Measurements from ENCODE around the gene LRRTM3.

The LRRTM3 gene

GRCh38 chr10:67079126-67079525 is 153.3 kb downstream of the LRRTM3 start:
- no peak overlapping the region for H3K27ac ChIP-seq (ENCODE audit: low read depth, low read length)
- WGBS = 81% methylated on average over 2 of the region's 4 CpGs
- H3K27me3 ChIP-seq (ENCODE audit: insufficient read depth, low read length) = no peaks in the 10 kb centered on the region
- no peaks in the 10 kb centered on the region for H3K9me3 ChIP-seq (ENCODE audit: insufficient read depth, low read depth, low read length)
- H3K4me1 ChIP-seq (ENCODE audit: insufficient read depth, low read length) = no peaks in the 10 kb centered on the region
- no peak overlapping the region for H3K9ac ChIP-seq (ENCODE audit: low read depth, low read length)
- H3K4me3 ChIP-seq (ENCODE audit: low read length) = no peak overlapping the region
- no peaks in the 10 kb centered on the region for H3K36me3 ChIP-seq (ENCODE audit: insufficient read depth, low read length)

- H3K9ac ChIP-seq (ENCODE audit: low read depth, low read length) = no peak overlapping the region
- no peak overlapping the region for H3K4me3 ChIP-seq (ENCODE audit: low read length)
- no peaks in the 10 kb centered on the region for H3K27me3 ChIP-seq (ENCODE audit: insufficient read depth, low read length)
- H3K4me1 ChIP-seq (ENCODE audit: insufficient read depth, low read length) = no peaks in the 10 kb centered on the region
- no peaks in the 10 kb centered on the region for H3K9me3 ChIP-seq (ENCODE audit: insufficient read depth, low read depth, low read length)
- H3K27ac ChIP-seq (ENCODE audit: low read depth, low read length) = no peak overlapping the region
- H3K36me3 ChIP-seq (ENCODE audit: insufficient read depth, low read length) = no peaks in the 10 kb centered on the region
- 98% methylated on average over 2 of the region's 2 CpGs for WGBS
Measured at GRCh38 chr10:67086327-67087134, 160.7 kb downstream of the LRRTM3 start.

- Histone ChIP-seq H3K4me1 (ENCODE audit: insufficient read depth, low read length) (no peaks in the 10 kb centered on the region), H3K36me3 (ENCODE audit: insufficient read depth, low read length) (no peaks in the 10 kb centered on the region), H3K27ac (ENCODE audit: low read depth, low read length) (no peak overlapping the region), H3K4me3 (ENCODE audit: low read length) (no peak overlapping the region), H3K9me3 (ENCODE audit: insufficient read depth, low read depth, low read length) (no peaks in the 10 kb centered on the region), H3K9ac (ENCODE audit: low read depth, low read length) (no peak overlapping the region), H3K27me3 (ENCODE audit: insufficient read depth, low read length) (no peaks in the 10 kb centered on the region)
Measured at GRCh38 chr10:67087135-67087425, 161.2 kb downstream of the LRRTM3 start.

- Histone ChIP-seq H3K4me3 (ENCODE audit: low read length) (no peak overlapping the region), H3K9me3 (ENCODE audit: insufficient read depth, low read depth, low read length) (no peaks in the 10 kb centered on the region), H3K27ac (ENCODE audit: low read depth, low read length) (no peak overlapping the region), H3K4me1 (ENCODE audit: insufficient read depth, low read length) (no peaks in the 10 kb centered on the region), H3K9ac (ENCODE audit: low read depth, low read length) (no peak overlapping the region), H3K27me3 (ENCODE audit: insufficient read depth, low read length) (no peaks in the 10 kb centered on the region), H3K36me3 (ENCODE audit: insufficient read depth, low read length) (no peaks in the 10 kb centered on the region)
- WGBS = no CpG with 5 or more reads among the region's 1 CpG
Measured at GRCh38 chr10:67088036-67088435, 162.2 kb downstream of the LRRTM3 start.

GRCh38 chr10:67095531-67095930 is 169.7 kb downstream of the LRRTM3 start:
- H3K36me3 ChIP-seq (ENCODE audit: insufficient read depth, low read length) = no peaks in the 10 kb centered on the region
- H3K27me3 ChIP-seq (ENCODE audit: insufficient read depth, low read length) = no peaks in the 10 kb centered on the region
- H3K9me3 ChIP-seq (ENCODE audit: insufficient read depth, low read depth, low read length) = no peaks in the 10 kb centered on the region
- WGBS = 96% methylated on average over 2 of the region's 2 CpGs
- no peak overlapping the region for H3K4me3 ChIP-seq (ENCODE audit: low read length)
- H3K9ac ChIP-seq (ENCODE audit: low read depth, low read length) = no peak overlapping the region
- no peak overlapping the region for H3K27ac ChIP-seq (ENCODE audit: low read depth, low read length)
- H3K4me1 ChIP-seq (ENCODE audit: insufficient read depth, low read length) = peaks cover 15% of the 10 kb centered on the region

- Histone ChIP-seq H3K4me3 (ENCODE audit: low read length) (no peak overlapping the region), H3K27ac (ENCODE audit: low read depth, low read length) (peak overlapping the region; percentile 0), H3K9ac (ENCODE audit: low read depth, low read length) (peak overlapping the region; percentile 26; the same call in 1 of the 2 replicates), H3K36me3 (ENCODE audit: insufficient read depth, low read length) (no peaks in the 10 kb centered on the region), H3K9me3 (ENCODE audit: insufficient read depth, low read depth, low read length) (no peaks in the 10 kb centered on the region), H3K27me3 (ENCODE audit: insufficient read depth, low read length) (no peaks in the 10 kb centered on the region), H3K4me1 (ENCODE audit: insufficient read depth, low read length) (peaks cover 15% of the 10 kb centered on the region)
- 75% methylated on average over 2 of the region's 2 CpGs for WGBS
Measured at GRCh38 chr10:67098461-67098860, 172.6 kb downstream of the LRRTM3 start.

- 91% methylated on average over 2 of the region's 3 CpGs for WGBS
- H3K36me3 ChIP-seq (ENCODE audit: insufficient read depth, low read length) = no peaks in the 10 kb centered on the region
- H3K4me1 ChIP-seq (ENCODE audit: insufficient read depth, low read length) = peaks cover 15% of the 10 kb centered on the region
- H3K4me3 ChIP-seq (ENCODE audit: low read length) = no peak overlapping the region
- no peak overlapping the region for H3K27ac ChIP-seq (ENCODE audit: low read depth, low read length)
- H3K9ac ChIP-seq (ENCODE audit: low read depth, low read length) = no peak overlapping the region
- H3K27me3 ChIP-seq (ENCODE audit: insufficient read depth, low read length) = no peaks in the 10 kb centered on the region
- H3K9me3 ChIP-seq (ENCODE audit: insufficient read depth, low read depth, low read length) = no peaks in the 10 kb centered on the region
Measured at GRCh38 chr10:67100951-67101350, 175.1 kb downstream of the LRRTM3 start.

GRCh38 chr10:67107670-67108069 is 181.8 kb downstream of the LRRTM3 start:
- no peak overlapping the region for H3K9ac ChIP-seq (ENCODE audit: low read depth, low read length)
- H3K27ac ChIP-seq (ENCODE audit: low read depth, low read length) = no peak overlapping the region
- no peaks in the 10 kb centered on the region for H3K36me3 ChIP-seq (ENCODE audit: insufficient read depth, low read length)
- no peaks in the 10 kb centered on the region for H3K4me1 ChIP-seq (ENCODE audit: insufficient read depth, low read length)
- no peak overlapping the region for H3K4me3 ChIP-seq (ENCODE audit: low read length)
- H3K27me3 ChIP-seq (ENCODE audit: insufficient read depth, low read length) = no peaks in the 10 kb centered on the region
- no peaks in the 10 kb centered on the region for H3K9me3 ChIP-seq (ENCODE audit: insufficient read depth, low read depth, low read length)
- WGBS = 92% methylated on average over 3 of the region's 3 CpGs

- no peak overlapping the region for H3K27ac ChIP-seq (ENCODE audit: low read depth, low read length)
- no peaks in the 10 kb centered on the region for H3K4me1 ChIP-seq (ENCODE audit: insufficient read depth, low read length)
- no peak overlapping the region for H3K4me3 ChIP-seq (ENCODE audit: low read length)
- no peak overlapping the region for H3K9ac ChIP-seq (ENCODE audit: low read depth, low read length)
- no peaks in the 10 kb centered on the region for H3K9me3 ChIP-seq (ENCODE audit: insufficient read depth, low read depth, low read length)
- no peaks in the 10 kb centered on the region for H3K27me3 ChIP-seq (ENCODE audit: insufficient read depth, low read length)
- H3K36me3 ChIP-seq (ENCODE audit: insufficient read depth, low read length) = no peaks in the 10 kb centered on the region
Measured at GRCh38 chr10:67110286-67110685, 184.4 kb downstream of the LRRTM3 start.

- 95% methylated on average over 1 of the region's 1 CpG for WGBS
- no peak overlapping the region for H3K27ac ChIP-seq (ENCODE audit: low read depth, low read length)
- peaks cover 5% of the 10 kb centered on the region; the same call in 1 of the 2 replicates for H3K4me1 ChIP-seq (ENCODE audit: insufficient read depth, low read length)
- no peak overlapping the region for H3K4me3 ChIP-seq (ENCODE audit: low read length)
- no peaks in the 10 kb centered on the region for H3K9me3 ChIP-seq (ENCODE audit: insufficient read depth, low read depth, low read length)
- no peaks in the 10 kb centered on the region for H3K27me3 ChIP-seq (ENCODE audit: insufficient read depth, low read length)
- no peak overlapping the region for H3K9ac ChIP-seq (ENCODE audit: low read depth, low read length)
- H3K36me3 ChIP-seq (ENCODE audit: insufficient read depth, low read length) = no peaks in the 10 kb centered on the region
Measured at GRCh38 chr10:67112765-67113164, 186.9 kb downstream of the LRRTM3 start.

- WGBS = 98% methylated on average over 2 of the region's 2 CpGs
- Histone ChIP-seq H3K27me3 (ENCODE audit: insufficient read depth, low read length) (no peaks in the 10 kb centered on the region), H3K9me3 (ENCODE audit: insufficient read depth, low read depth, low read length) (no peaks in the 10 kb centered on the region), H3K4me1 (ENCODE audit: insufficient read depth, low read length) (peaks cover 5% of the 10 kb centered on the region; the same call in 1 of the 2 replicates), H3K36me3 (ENCODE audit: insufficient read depth, low read length) (no peaks in the 10 kb centered on the region), H3K9ac (ENCODE audit: low read depth, low read length) (no peak overlapping the region), H3K27ac (ENCODE audit: low read depth, low read length) (no peak overlapping the region), H3K4me3 (ENCODE audit: low read length) (no peak overlapping the region)
Measured at GRCh38 chr10:67114945-67115344, 189.1 kb downstream of the LRRTM3 start.

- Histone ChIP-seq H3K36me3 (ENCODE audit: insufficient read depth, low read length) (no peaks in the 10 kb centered on the region), H3K9ac (ENCODE audit: low read depth, low read length) (no peak overlapping the region), H3K27me3 (ENCODE audit: insufficient read depth, low read length) (no peaks in the 10 kb centered on the region), H3K4me3 (ENCODE audit: low read length) (no peak overlapping the region), H3K4me1 (ENCODE audit: insufficient read depth, low read length) (peaks cover 5% of the 10 kb centered on the region; the same call in 1 of the 2 replicates), H3K27ac (ENCODE audit: low read depth, low read length) (no peak overlapping the region), H3K9me3 (ENCODE audit: insufficient read depth, low read depth, low read length) (no peaks in the 10 kb centered on the region)
- no CpG with 5 or more reads among the region's 1 CpG for WGBS
Measured at GRCh38 chr10:67115972-67116371, 190.1 kb downstream of the LRRTM3 start.

All from HUES64 (cell line).